Measurements from ENCODE around the gene RCOR1.
"Not testable (repeated sequence)": the region's sequence is repeated elsewhere in the genome, so short reads cannot be mapped to it uniquely, and the experiment has no call there.

RCOR1 gene

GRCh38 chr14:102758087-102758486 is 165.6 kb downstream of the RCOR1 start:
- DNase-seq, result no peak

- no peak for DNase-seq
Measured at GRCh38 chr14:102759456-102760187, 167.2 kb downstream of the RCOR1 start.

- no peak for DNase-seq
Measured at GRCh38 chr14:102760496-102761193, 168.2 kb downstream of the RCOR1 start.

DNA sequence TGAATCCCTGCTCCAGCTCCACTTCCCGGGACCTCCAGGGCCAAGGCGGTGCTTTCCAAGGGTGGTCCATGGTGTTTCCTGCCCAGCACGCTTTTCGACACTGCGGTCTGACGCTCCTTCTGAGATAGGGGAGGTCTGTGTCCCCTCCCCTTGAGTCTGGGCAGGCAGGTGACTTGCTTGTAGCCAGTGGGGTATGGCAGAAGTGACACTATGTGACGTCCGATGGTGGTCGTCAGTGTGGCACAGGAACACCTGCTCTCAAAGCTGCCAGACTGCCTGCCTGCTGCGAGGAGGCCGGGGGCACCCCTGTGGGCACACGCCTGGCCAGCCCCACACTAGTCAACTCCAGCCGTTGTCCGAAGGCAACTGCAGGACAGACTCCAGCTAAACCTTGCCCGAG is 168.8 kb downstream of the RCOR1 start:
- DNase-seq, result no peak

GRCh38 chr14:102764220-102764671 is 171.8 kb downstream of the RCOR1 start:
- peak; percentile 54 for DNase-seq

- DNase-seq, result not testable (repeated sequence)
Measured at GRCh38 chr14:102765770-102766169, 173.3 kb downstream of the RCOR1 start.

DNA sequence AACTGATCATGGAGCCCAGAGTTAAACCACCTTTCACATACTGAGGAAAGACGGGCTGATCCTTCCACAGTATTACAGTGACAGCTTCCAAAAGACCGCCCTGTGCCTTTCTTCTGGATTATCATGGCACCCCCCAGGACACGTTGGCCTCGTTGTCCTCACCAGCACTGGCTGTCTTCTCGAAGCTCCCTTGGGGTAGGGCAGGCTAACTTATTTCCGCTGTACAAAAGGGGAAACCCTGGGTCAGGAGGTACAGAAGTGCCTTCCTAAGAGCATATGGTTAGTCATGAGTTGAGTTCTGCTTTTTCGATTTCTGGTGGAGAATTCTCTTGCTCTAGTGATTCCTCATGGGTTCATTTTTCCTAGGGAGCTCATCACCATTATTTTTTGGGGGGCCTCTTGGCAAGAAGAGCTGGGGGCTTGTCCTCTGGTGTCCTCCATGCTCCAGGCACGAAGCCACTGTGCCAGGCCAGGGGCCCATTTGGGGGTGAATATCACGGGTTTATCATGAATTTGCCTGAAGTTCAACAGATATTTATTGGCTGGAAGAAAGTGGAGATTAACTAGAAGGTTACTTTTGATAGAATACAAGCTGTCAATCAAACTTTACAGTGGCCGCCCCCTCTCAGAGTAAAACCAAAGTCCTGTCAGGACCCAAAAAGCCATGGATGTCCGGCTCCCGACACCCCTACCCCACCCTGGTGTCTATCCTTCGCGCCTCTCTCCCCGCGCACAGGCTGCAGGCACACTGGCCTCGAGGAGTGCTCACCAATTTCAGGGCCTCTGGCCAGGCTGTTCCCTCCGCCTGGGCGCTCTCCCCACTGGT is 176.0 kb downstream of the RCOR1 start:
- DNase-seq, result no peak

- DNase-seq, result no peak
Measured at GRCh38 chr14:102769049-102769327, 176.5 kb downstream of the RCOR1 start.

- DNase-seq, result no peak
Measured at GRCh38 chr14:102770147-102771123, 178.0 kb downstream of the RCOR1 start.

DNA sequence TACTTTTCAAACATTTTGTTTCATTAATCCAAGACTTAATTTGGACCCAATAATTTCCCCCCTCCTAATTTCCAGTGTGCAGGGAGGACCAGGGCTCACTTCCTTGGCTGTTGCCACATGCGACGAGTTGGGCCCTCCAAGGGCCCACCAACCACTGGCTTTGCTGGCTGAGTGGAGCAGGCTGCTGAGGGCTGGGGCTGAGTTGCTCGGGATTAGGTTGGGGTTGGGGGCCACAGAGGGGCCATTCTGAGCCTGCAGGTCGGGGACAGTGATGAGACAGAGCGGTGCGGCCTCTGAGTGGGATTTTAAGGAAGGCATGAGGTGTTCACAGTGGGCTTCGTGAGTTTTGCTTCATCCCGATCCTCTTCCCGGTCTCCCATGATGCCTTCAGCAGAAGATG is 178.7 kb downstream of the RCOR1 start:
- no peak for DNase-seq

DNA sequence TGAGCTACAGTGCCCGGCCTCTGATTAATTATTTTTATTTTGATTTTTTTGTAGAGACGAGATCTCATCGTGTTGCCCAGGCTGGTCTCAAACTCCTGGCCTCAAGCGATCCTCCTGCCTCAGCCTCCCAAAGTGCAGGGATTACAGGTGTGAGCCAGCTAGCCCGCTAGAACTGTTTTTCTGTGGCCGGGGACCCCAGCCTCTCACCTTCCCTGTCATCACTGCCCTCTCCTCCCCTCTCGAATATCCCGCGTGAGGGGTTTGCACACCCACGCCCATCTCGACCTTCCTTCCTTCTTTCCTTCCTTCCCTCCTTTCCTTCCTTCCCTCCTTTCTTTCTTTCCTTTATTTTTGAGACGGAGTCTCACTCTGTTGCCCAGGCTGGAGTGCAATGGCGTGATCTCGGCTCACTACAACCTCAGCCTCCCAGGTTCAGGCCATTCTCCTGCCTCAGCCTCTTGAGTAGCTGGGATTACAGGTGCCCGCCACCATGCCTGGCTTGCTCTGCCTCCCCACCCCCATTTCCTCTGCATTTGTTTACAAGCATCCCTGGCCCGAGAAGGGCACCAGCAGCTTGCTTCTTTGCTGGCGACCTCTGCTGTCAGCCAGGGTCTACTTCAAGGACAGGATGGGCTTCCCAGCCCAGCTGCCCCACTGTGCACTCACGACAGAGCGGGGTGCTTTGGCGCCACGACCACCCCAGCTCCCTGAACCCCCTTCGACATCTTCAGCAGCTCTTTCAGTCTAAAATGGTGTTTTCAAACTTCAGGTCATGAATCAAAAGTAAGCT is 180.5 kb downstream of the RCOR1 start:
- DNase-seq, result no peak

DNA sequence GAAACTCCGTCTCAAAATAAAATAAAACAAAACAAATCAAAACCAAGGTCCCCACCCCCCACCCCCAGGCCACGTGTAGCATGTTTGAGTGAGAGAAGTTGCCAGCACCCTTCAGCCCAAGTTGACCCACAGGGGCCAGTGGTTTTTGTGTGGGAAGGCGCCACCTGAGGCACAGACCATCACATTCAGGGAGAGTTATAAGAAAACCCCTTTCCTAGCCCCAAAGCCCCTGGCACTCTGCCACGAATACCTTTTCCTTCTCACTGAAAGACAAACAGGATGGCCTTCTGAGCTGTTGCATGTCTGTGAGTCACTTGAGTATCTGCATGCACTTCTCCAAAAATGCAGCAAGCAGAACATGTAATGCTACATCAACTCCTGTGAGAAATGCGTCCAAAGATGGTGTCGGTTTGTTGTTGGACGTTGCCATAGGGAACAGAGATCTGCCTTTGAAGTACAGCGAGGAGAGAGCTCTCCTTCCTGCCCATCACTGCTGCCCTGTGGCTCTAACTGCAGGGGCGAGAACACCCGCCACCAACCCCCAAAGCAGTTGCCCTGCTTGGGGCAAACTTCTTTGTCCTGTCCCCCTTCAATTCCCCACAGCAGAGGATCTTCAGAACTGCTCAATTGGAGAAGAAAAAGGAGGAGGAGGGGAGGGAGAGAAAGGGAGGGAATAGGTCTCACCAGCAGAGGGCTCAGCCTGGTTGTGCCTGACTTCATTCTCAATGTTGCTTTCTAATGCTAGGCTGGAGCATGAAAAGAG is 182.1 kb downstream of the RCOR1 start:
- peak; percentile 51 for DNase-seq

- no peak for DNase-seq
Measured at GRCh38 chr14:102775855-102776760, 183.7 kb downstream of the RCOR1 start.

- DNase-seq, result no peak
Measured at GRCh38 chr14:102776761-102777710, 184.6 kb downstream of the RCOR1 start, which contains the start of gene TRAF3. Gene TRAF3 (plus strand): TSS chr14:102777449. CDS start chr14:102870202, 92,753 bp downstream.

- no peak for DNase-seq
Measured at GRCh38 chr14:102777711-102778337, 185.4 kb downstream of the RCOR1 start.

DNA sequence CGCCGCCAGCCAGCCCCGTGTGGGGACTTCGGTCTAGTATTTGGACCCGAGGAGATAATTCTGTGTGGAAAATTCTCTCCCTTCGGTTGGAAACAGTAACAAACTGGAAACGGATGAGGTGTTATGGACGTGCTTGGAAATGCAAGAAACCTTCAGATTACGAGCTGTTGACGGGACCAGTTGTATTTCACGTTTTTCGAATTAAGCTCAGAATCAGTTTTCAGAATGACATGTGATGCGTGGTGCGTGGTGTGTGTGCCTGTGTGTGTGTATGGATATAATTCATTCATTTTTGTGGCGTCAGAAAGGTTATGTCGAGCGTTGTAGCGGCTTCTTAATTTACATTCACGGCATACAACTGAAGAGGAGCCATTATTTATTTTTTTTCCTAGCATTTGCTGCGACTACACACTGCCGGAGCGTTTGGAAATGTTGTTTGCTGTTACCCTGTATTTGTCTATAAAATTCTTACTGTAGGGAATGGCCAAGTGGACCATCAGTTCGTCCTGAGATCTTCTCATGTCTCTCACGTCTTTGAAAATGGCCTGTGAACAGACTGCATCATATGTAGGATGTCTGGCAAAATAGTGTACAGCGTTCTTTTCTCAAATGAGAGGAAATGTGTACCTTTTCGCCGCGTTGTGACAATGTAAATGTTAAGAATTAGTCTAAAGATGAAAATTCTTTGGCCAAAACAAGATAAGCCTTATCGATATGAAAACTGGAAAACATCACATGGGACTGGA is 186.1 kb downstream of the RCOR1 start:
- no peak for DNase-seq

DNA sequence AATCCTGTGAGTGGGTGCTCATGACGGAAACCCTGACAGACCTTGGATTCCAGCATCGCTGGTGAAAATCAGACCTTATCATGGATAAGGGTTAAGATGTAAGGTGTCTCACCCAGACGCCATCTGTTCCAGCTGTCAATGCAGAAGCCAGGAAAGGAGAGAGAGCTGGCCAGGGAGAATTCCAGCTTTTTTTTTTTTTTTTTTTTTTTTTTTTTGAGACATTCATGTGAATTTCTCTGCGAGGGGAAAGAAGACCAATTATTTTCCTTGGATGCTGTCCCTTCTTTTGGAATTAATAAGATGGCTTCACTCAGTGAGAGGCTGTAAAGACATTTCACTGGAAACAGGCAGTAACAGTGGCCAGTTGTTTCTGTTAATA is 186.6 kb downstream of the RCOR1 start:
- no peak for DNase-seq
